Liver (tissue), 9 donors: ENCODE results near the gene PLP2. TPM values are rescaled to one million over a fixed set of nuclear protein-coding genes. Genes with fewer than 3 reads are reported as not detected.

ENCODE experiments used
- DNase-seq: peaks from one replicate; pipeline ENCODE4 v3.0.0-alpha.2; 2017; ENCODE audit warnings: low spot score
- H3K27ac ChIP-seq, 2 donors: one replicate each; pipeline ENCODE4 v1.7.0; 2013; ENCODE audit warnings: inconsistent platforms in 2 of 2, low read length in 2 of 2, control low read depth in 1 of 2, low read depth in 1 of 2, mild to moderate bottlenecking in 1 of 2
- H3K27me3 ChIP-seq, 4 donors: one replicate each; pipeline versions ENCODE4 v1.6.1 to v1.7.0; 2013; ENCODE audit warnings: low read length in 3 of 4, inconsistent platforms in 1 of 4, mild to moderate bottlenecking in 1 of 4, moderate library complexity in 1 of 4; ENCODE audit not compliant: control insufficient read depth in 4 of 4, insufficient read depth in 4 of 4
- H3K36me3 ChIP-seq, 4 donors: one replicate each; pipeline versions ENCODE4 v1.6.1 to v1.7.0; 2013; ENCODE audit warnings: low read length in 3 of 4, mild to moderate bottlenecking in 3 of 4, low read depth in 1 of 4, moderate library complexity in 1 of 4; ENCODE audit not compliant: control insufficient read depth in 4 of 4, insufficient read depth in 3 of 4
- H3K4me1 ChIP-seq, 4 donors: one replicate each; pipeline versions ENCODE4 v1.6.1 to v1.7.0; 2013; ENCODE audit warnings: low read length in 3 of 4, mild to moderate bottlenecking in 3 of 4, moderate library complexity in 1 of 4; ENCODE audit not compliant: control insufficient read depth in 4 of 4, insufficient read depth in 4 of 4
- H3K4me3 ChIP-seq, 3 donors: one replicate each; pipeline versions ENCODE4 v1.6.1 to v1.7.0; 2013; ENCODE audit warnings: low read length in 3 of 3, control low read depth in 1 of 3, low read depth in 1 of 3, mild to moderate bottlenecking in 1 of 3
- H3K9ac ChIP-seq, 2 donors: one replicate each; pipeline ENCODE4 v1.7.0; 2013; ENCODE audit warnings: low read length in 2 of 2, mild to moderate bottlenecking in 2 of 2, moderate library complexity in 2 of 2, control low read depth in 1 of 2, low read depth in 1 of 2
- H3K9me3 ChIP-seq, 4 donors: one replicate each; pipeline versions ENCODE4 v1.6.1 to v1.7.0; 2013; ENCODE audit warnings: low read length in 3 of 4; ENCODE audit not compliant: control insufficient read depth in 4 of 4
- CTCF ChIP-seq: fragments of 150-350 bp; IDR thresholded peaks from 2 replicates; pipeline ENCODE4 v1.5.1; 2017; ENCODE audit warnings: improper control_type of control experiment, low read depth, low read length; ENCODE audit not compliant: missing input control
- HNF4A ChIP-seq, 2 donors: conservative IDR thresholded peaks; 2 replicates each; pipeline ENCODE4 v1.6.1; 2016; ENCODE audit warnings: antibody characterized with exemption in 2 of 2, mild to moderate bottlenecking in 2 of 2
- JUND ChIP-seq, 2 donors: IDR thresholded peaks; 2 replicates each; pipeline ENCODE4 v1.6.1; 2016; ENCODE audit warnings: antibody characterized with exemption in 2 of 2
- NR2F2 ChIP-seq: IDR thresholded peaks from 2 replicates; pipeline ENCODE4 v1.6.1; 2016; ENCODE audit warnings: antibody characterized with exemption
- RAD21 ChIP-seq, 2 donors: IDR thresholded peaks; 2 replicates each; pipeline ENCODE4 v1.6.1; 2016; ENCODE audit warnings: antibody characterized with exemption in 2 of 2, mild to moderate bottlenecking in 2 of 2
- REST ChIP-seq: IDR thresholded peaks from 2 replicates; pipeline ENCODE4 v1.6.1; 2016; ENCODE audit warnings: antibody characterized with exemption, mild to moderate bottlenecking
- RXRA ChIP-seq, 2 donors: IDR thresholded peaks; 2 replicates each; pipeline ENCODE4 v1.6.1; 2017 to 2018; ENCODE audit warnings: antibody characterized with exemption in 2 of 2, mild to moderate bottlenecking in 1 of 2
- SP1 ChIP-seq: IDR thresholded peaks from 2 replicates; pipeline ENCODE4 v1.6.1; 2018; ENCODE audit warnings: antibody characterized with exemption, mild to moderate bottlenecking
- YY1 ChIP-seq: IDR thresholded peaks from 2 replicates; pipeline ENCODE4 v1.6.1; 2016; ENCODE audit warnings: antibody characterized with exemption, mild to moderate bottlenecking
- WGBS: extraction: QIAGEN DNeasy Blood & Tissue Kit; methylation state at CpG from one replicate; pipeline ENCODE4 v1.1.7; 2013; 5-methylcytosine and 5-hydroxymethylcytosine counted together
- polyA plus RNA-seq, 2 donors: library from polyadenylated mRNA; stranded (reverse) in 1 of 2; unstranded in 1 of 2; fragments of 200-250 nt in 1 of 2; fragments of >200 nt in 1 of 2; fragmentation: Nextera tagmentation in 1 of 2; extraction: Ambion mirVana in 1 of 2; gene quantifications; one replicate each; pipeline versions ENCODE4 v1.2.1 to v1.2.3, GENCODE V29; 2013 to 2015
- total RNA-seq, 2 donors: library from RNA; depleted of rRNA; stranded (reverse); fragments of >200 nt; gene quantifications; one replicate each; pipeline ENCODE4 v1.2.3, GENCODE V29; 2014
- TF ChIP-seq, protein P1 (sequence below): IDR thresholded peaks from 2 replicates; pipeline ENCODE4 v1.6.1; 2016; ENCODE audit warnings: antibody characterized with exemption
- TF ChIP-seq, protein P2 (sequence below): IDR thresholded peaks from 2 replicates; pipeline ENCODE4 v1.6.1; 2016; ENCODE audit warnings: antibody characterized with exemption
- donor health status: healthy.
- donor health status: healthy.
- donor health status: healthy.
- donor health status: healthy.
- donor health status: healthy.

The PLP2 gene
- total and polyA plus RNA-seq, 4 donors = 2.4 to 24.5 (median 14.7) TPM

GRCh38 chrX:49184294-49185281 lies 12.9 kb downstream of the PLP2 start (continued):
- TF ChIP-seq, protein P1, sequence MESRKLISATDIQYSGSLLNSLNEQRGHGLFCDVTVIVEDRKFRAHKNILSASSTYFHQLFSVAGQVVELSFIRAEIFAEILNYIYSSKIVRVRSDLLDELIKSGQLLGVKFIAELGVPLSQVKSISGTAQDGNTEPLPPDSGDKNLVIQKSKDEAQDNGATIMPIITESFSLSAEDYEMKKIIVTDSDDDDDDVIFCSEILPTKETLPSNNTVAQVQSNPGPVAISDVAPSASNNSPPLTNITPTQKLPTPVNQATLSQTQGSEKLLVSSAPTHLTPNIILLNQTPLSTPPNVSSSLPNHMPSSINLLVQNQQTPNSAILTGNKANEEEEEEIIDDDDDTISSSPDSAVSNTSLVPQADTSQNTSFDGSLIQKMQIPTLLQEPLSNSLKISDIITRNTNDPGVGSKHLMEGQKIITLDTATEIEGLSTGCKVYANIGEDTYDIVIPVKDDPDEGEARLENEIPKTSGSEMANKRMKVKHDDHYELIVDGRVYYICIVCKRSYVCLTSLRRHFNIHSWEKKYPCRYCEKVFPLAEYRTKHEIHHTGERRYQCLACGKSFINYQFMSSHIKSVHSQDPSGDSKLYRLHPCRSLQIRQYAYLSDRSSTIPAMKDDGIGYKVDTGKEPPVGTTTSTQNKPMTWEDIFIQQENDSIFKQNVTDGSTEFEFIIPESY = no peak

DNA sequence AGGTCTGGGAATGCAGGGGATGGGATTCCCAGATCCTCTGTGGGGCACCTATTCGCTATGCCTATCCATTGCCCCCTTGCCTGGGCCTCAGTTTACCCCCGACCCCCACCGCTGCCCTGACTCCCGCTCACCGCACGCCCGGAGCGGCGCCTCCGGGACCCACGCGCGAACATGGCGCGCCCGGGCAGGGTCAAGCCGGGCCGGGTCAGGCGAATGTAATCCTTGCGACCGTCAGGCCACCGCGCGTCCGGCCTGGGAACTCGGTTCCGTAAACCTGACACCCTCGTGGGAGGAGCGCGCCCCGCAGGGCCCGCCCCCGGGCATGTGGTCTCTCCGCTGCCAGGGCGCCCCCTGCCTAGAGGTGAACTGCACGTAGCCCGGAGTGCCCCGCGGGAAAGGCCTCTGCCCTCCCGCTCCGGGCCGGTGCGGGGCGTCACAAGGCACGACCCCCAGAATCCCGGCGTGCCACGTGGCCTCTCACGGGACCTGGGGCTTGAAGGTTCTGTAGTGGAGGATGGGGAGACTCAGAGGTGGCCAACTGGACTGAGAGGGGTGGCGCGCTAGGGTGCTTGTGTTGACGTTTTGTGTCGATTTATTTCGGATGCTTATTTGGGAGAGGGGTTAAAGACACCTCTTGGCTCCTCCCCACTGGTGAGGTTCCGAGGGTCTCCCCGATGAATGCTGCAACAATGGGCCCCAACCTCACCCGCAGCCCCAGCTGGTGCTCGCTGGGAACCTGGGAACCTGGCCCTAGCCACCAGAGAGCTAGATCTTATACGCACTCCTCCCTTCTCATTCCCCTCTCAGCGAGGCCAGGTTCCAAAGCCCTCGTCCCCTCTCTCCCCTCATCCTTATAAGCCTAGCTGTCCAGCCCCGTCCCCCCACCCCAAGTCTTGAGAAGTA lies 14.7 kb downstream of the PLP2 start, which contains the start of gene PRICKLE3:
Gene PRICKLE3 (minus strand): TSS at position 249 of the 903 bp plus-strand sequence. CDS start 76 bp downstream, at position 173.
- 10% methylated on average over 62 of the region's 62 CpGs for WGBS
- Histone ChIP-seq H3K9ac (peak within 1 kb of the TSS; percentile 57 to 74), H3K27me3 (no peaks in the 10 kb centered on the region), H3K4me1 (peaks cover 2 to 6% (median 4%) of the 10 kb centered on the region in 4 donors), H3K9me3 (no peaks in the 10 kb centered on the region), H3K36me3 (peaks cover 0 to 3% (median 0%) of the 10 kb centered on the region in 4 donors), H3K4me3 (peak within 1 kb of the TSS; percentile 11 to 74 (median 68)), H3K27ac (peak within 1 kb of the TSS; percentile 82 to 88)
- TF ChIP-seq YY1 (peak; percentile 39), RXRA (IDR thresholded peaks at IDR 0.05) (peak; percentile 45 to 69), HNF4A (conservative IDR thresholded peaks at IDR 0.05) (peak in 1 of 2 donors; percentile 38), CTCF (peak; percentile 12), RAD21 (IDR thresholded peaks at IDR 0.05) (peak in 1 of 2 donors; percentile 46), NR2F2 (peak; percentile 22), SP1 (peak; percentile 47), JUND (IDR thresholded peaks at IDR 0.05) (no peak), REST (peak; percentile 50)
- TF ChIP-seq, protein P1 = no peak
- TF ChIP-seq, protein P2, sequence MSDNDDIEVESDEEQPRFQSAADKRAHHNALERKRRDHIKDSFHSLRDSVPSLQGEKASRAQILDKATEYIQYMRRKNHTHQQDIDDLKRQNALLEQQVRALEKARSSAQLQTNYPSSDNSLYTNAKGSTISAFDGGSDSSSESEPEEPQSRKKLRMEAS = peak; percentile 47
- peak; percentile 66 for DNase-seq
